Kidney (tissue), 14 donors: ENCODE data around the gene ABLIM2. TPM values are rescaled to one million over a fixed set of nuclear protein-coding genes. Genes with fewer than 3 reads are reported as not detected.

Source experiments
- DNase-seq, 5 donors: peaks; one replicate each; pipeline ENCODE4 v3.0.0-alpha.2; 2013 to 2020
- FAIRE-seq: peaks from 2 replicates; lab custom pipeline; 2012; peaks lifted over from hg19 to GRCh38; lab: Jason Lieb, UNC
- H3K27ac ChIP-seq, 2 donors: one replicate each; pipeline ENCODE4 v1.7.0; 2013; ENCODE audit warnings: low read depth in 2 of 2, low read length in 2 of 2, inconsistent platforms in 1 of 2
- H3K27me3 ChIP-seq: one replicate; pipeline ENCODE4 v1.7.1; 2013; ENCODE audit warnings: low read length, inconsistent platforms; ENCODE audit not compliant: control insufficient read depth, insufficient read depth
- H3K36me3 ChIP-seq, 3 donors: one replicate each; pipeline versions ENCODE4 v1.7.0 to v1.7.1; 2013; ENCODE audit warnings: low read length in 3 of 3, control low read depth in 1 of 3, inconsistent platforms in 1 of 3; ENCODE audit not compliant: insufficient read depth in 3 of 3, control insufficient read depth in 2 of 3
- H3K4me1 ChIP-seq, 3 donors: one replicate each; pipeline versions ENCODE4 v1.7.0 to v1.7.1; 2013; ENCODE audit warnings: low read length in 3 of 3, inconsistent platforms in 1 of 3, low read depth in 1 of 3; ENCODE audit not compliant: control insufficient read depth in 2 of 3, insufficient read depth in 2 of 3
- H3K4me3 ChIP-seq, 3 donors: one replicate each; pipeline versions ENCODE4 v1.7.0 to v1.8.1; 2013; ENCODE audit warnings: low read length in 3 of 3, control low read depth in 1 of 3, inconsistent platforms in 1 of 3
- H3K9ac ChIP-seq, 3 donors: one replicate each; pipeline versions ENCODE4 v1.7.0 to v1.7.1; 2013; ENCODE audit warnings: low read length in 3 of 3, control low read depth in 1 of 3, inconsistent platforms in 1 of 3
- H3K9me3 ChIP-seq, 3 donors: one replicate each; pipeline versions ENCODE4 v1.7.0 to v1.7.1; 2013; ENCODE audit warnings: low read length in 3 of 3, control low read depth in 1 of 3, inconsistent platforms in 1 of 3; ENCODE audit not compliant: control insufficient read depth in 2 of 3, insufficient read depth in 1 of 3
- CTCF ChIP-seq: IDR thresholded peaks from 3 replicates; pipeline ENCODE4 v1.5.1; 2012; ENCODE audit warnings: mild to moderate bottlenecking, moderate library complexity, borderline replicate concordance; ENCODE audit not compliant: insufficient read depth; ENCODE audit errors: extremely low read depth
- intact Hi-C: fragments of 100-400 bp; cut with DNase I; formaldehyde crosslinking; loops from one replicate; pipeline ENCODE4 v1.11.1; 2022
- polyA plus RNA-seq: library from polyadenylated mRNA; stranded (reverse); fragments of 350-450 nt; fragmentation: Illumina TruSeq; extraction: RNeasy Lipid Tissue Mini Kit (QIAGEN cat#74804); gene quantifications from one replicate; pipeline ENCODE4 v1.2.3, GENCODE V29; 2014; ENCODE audit warnings: low read depth, low replicate concordance; ENCODE audit not compliant: insufficient read depth
- total RNA-seq: library from RNA; stranded (reverse); fragmentation: NEBNext Ultra II Directional; extraction: Animal tissue kit (Norgen Biotek cat#: 25700); gene quantifications from one replicate; pipeline ENCODE4 v1.2.1, GENCODE V29; 2021
- donor health status: control.
- donor health status: control.
- donor health status: control.
- donor health status: control.
- donor health status: control.
- donor health status: DM: yes; HTN: yes; CAD: no.
- donor health status: Normal renal cell carcinoma (clear cell type).

The ABLIM2 gene
- total and polyA plus RNA-seq, 2 donors from 2014 or later = 9.5 to 23.3 TPM

- no peak for TF ChIP-seq CTCF
- intact Hi-C loops = no loop called here
- Histone ChIP-seq H3K9ac (no peak overlapping the region), H3K4me1 (peaks cover 0 to 53% (median 22%) of the 10 kb centered on the region in 3 donors), H3K4me3 (peak overlapping the region in 1 of 3 donors; percentile 88), H3K36me3 (peaks cover 0 to 10% (median 0%) of the 10 kb centered on the region in 3 donors), H3K27me3 (no peaks in the 10 kb centered on the region), H3K9me3 (no peaks in the 10 kb centered on the region), H3K27ac (peak overlapping the region in 1 of 2 donors; percentile 98)
- DNase-seq (no peak), FAIRE-seq (no peak)
These were observed 44.4 kb upstream of the ABLIM2 start for GRCh38 chr4:8203052-8203401.

GRCh38 chr4:8202108-8203051 lies 43.8 kb upstream of the ABLIM2 start:
- Histone ChIP-seq H3K4me1 (peaks cover 0 to 57% (median 26%) of the 10 kb centered on the region in 3 donors), H3K36me3 (peaks cover 0 to 6% (median 0%) of the 10 kb centered on the region in 3 donors), H3K27me3 (no peaks in the 10 kb centered on the region), H3K4me3 (peak overlapping the region in 2 of 3 donors; percentile 62 to 88), H3K9ac (peak overlapping the region in 2 of 3 donors; percentile 37 to 71), H3K27ac (peak overlapping the region; percentile 96 to 98), H3K9me3 (no peaks in the 10 kb centered on the region)
- no peak for FAIRE-seq
- intact Hi-C loops = no loop called here
- DNase-seq = peak in 1 of 5 donors; percentile 76
- no peak for TF ChIP-seq CTCF

GRCh38 chr4:8201321-8201781 lies 42.7 kb upstream of the ABLIM2 start:
- H3K4me3 ChIP-seq = peak overlapping the region in 2 of 3 donors; percentile 88 to 93
- H3K27me3 ChIP-seq = no peaks in the 10 kb centered on the region
- peaks cover 0 to 57% (median 26%) of the 10 kb centered on the region in 3 donors for H3K4me1 ChIP-seq
- intact Hi-C loops = no loop called here
- H3K9me3 ChIP-seq = no peaks in the 10 kb centered on the region
- TF ChIP-seq CTCF = no peak
- DNase-seq (peak in 1 of 5 donors; percentile 83), FAIRE-seq (no peak)
- H3K9ac ChIP-seq = peak overlapping the region in 2 of 3 donors; percentile 50 to 88
- H3K27ac ChIP-seq = peak overlapping the region; percentile 96 to 98
- H3K36me3 ChIP-seq = peaks cover 0 to 3% (median 0%) of the 10 kb centered on the region in 3 donors
